ENCODE data around the gene CDC123.

The CDC123 gene

GRCh38 chr10:12181065-12181775, 14.8 kb upstream of the CDC123 start:
- Mint-ChIP-seq H3K9me3 (no peaks in the 10 kb centered on the region), H3K27me3 (no peaks in the 10 kb centered on the region), H3K27ac (peak overlapping the region; percentile 73), H3K4me3 (no peak overlapping the region), H3K4me1 (no peaks in the 10 kb centered on the region), H3K36me3 (peaks cover 32% of the 10 kb centered on the region)
- ATAC-seq: peak; percentile 99

DNA sequence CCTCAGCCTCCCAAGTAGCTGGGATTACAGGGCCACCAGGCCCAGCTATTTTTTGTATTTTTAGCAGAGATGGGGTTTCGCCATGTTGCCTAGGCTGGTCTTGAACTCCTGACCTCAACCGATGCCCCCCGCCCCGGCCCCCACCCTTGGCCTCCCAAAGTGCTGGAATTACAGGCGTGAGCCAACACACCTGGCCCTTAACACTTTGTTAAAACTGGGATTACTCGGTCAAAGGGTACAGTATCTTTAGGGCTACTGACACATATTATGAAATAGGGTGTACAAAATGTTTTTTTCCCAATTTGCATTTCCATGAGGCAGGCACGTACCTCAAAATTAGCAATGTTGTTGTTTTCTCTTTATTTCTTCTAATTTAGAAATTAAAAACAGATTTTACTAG, 11.8 kb upstream of the CDC123 start:
- H3K27ac Mint-ChIP-seq: no peak overlapping the region
- no peaks in the 10 kb centered on the region for H3K9me3 Mint-ChIP-seq
- no peak for ATAC-seq
- H3K4me1 Mint-ChIP-seq: peaks cover 4% of the 10 kb centered on the region
- no peak overlapping the region for H3K4me3 Mint-ChIP-seq
- peaks cover 48% of the 10 kb centered on the region for H3K36me3 Mint-ChIP-seq
- no peaks in the 10 kb centered on the region for H3K27me3 Mint-ChIP-seq

DNA sequence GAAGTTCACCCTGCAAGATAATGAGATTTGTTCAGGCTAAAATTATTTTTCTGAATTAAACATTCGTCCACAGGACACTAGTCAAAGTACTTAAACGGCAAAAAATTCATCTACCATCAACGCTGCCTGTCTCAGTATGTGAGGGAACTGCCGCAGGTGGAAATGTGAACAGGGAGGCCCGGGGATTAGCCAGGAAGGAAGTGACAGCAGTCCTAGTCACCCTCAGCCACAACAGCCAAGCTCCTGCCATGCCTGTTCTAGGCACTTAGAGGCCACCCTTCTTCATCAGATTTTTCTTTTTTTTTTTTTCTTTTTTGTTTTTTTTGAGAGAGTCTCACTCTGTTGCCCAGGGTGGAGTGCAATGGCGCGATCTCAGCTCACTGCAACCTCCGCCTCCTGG, 9.7 kb upstream of the CDC123 start:
- Mint-ChIP-seq H3K36me3 (peaks cover 48% of the 10 kb centered on the region), H3K9me3 (no peaks in the 10 kb centered on the region)

DNA sequence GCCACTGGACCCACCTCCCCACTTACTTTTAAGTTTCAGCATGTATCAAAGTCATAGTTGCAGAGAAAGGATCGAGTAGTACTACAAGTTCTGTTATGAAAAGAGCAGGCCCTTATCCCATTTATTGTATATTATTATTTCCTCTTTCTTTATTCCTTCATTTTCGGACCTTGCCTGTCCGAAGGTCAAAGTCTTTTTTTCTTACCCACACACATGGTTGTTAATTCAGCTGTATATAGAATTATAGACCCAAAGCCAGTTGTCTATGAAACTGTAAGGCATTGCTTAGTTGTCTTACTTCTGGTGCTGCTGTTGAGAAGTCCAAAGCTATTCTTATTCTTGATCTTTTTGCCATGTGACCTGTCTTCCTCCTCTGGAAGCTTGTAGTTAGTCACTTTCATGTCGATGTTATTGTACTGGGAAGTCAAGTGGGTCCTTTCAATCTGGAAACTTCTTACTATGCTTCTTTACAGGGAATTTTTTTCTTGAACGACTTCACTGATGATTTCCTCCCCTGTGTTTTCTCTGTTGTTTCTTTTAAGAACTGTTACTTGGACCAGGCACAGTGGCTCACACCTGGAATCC, 8.6 kb upstream of the CDC123 start:
- Mint-ChIP-seq H3K27me3 (no peaks in the 10 kb centered on the region), H3K4me3 (no peak overlapping the region), H3K9me3 (no peaks in the 10 kb centered on the region), H3K36me3 (peaks cover 54% of the 10 kb centered on the region), H3K4me1 (peaks cover 23% of the 10 kb centered on the region), H3K27ac (peak overlapping the region; percentile 20)
- ATAC-seq: no peak

More for the DNA sequence above, 9.7 kb upstream of the CDC123 start:
- no peak for ATAC-seq
- Mint-ChIP-seq H3K27me3 (no peaks in the 10 kb centered on the region), H3K4me1 (peaks cover 13% of the 10 kb centered on the region), H3K27ac (no peak overlapping the region), H3K4me3 (no peak overlapping the region)

DNA sequence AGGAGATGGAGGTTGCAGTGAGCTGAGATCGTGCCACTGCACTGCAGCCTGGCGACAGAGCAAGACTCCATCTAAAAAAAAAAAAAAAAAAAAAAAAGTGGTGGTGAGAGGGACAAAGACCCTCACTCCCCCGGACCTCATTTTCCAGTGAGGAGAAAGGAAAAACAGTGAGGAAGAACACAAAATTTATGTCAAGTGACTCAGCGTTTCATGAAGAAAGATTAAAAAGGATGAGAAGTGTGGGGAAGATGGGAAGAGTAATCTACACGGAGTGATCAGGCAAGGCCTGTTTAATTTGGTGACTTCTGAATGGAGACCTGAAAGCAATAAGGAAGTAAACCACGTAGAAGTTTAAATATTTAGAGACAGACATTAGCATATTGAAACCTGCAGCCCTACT, 7.3 kb upstream of the CDC123 start:
- Mint-ChIP-seq H3K4me1 (peaks cover 29% of the 10 kb centered on the region), H3K27me3 (no peaks in the 10 kb centered on the region), H3K36me3 (peaks cover 52% of the 10 kb centered on the region), H3K27ac (peak overlapping the region; percentile 20), H3K9me3 (no peaks in the 10 kb centered on the region), H3K4me3 (no peak overlapping the region)
- ATAC-seq: no peak

- no peak for ATAC-seq
- no peaks in the 10 kb centered on the region for H3K9me3 Mint-ChIP-seq
- H3K36me3 Mint-ChIP-seq: peaks cover 51% of the 10 kb centered on the region
- no peaks in the 10 kb centered on the region for H3K27me3 Mint-ChIP-seq
- peaks cover 36% of the 10 kb centered on the region for H3K4me1 Mint-ChIP-seq
- H3K27ac Mint-ChIP-seq: no peak overlapping the region
- no peak overlapping the region for H3K4me3 Mint-ChIP-seq
These were observed 6.6 kb upstream of the CDC123 start for GRCh38 chr10:12189426-12189825.

DNA sequence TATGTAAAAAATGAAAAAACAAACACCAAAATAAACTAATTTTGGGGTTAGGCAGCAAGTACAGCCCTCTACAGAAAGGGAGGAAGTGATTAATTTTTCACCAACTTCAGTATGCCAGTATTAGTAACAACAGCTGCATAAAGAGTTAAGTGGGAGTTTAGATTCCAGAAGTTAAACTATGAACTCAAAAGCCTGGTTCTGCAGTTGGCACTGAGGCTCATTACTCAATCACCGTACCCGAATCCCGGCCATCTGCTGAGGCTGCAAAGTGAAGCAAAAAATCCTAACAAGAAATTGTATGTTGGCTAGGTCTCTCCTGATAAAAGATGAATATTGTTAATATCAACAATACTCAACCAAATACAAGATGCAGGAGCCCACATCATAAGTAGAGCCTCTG, 4.3 kb upstream of the CDC123 start:
- no peak overlapping the region for H3K27ac Mint-ChIP-seq
- peaks cover 48% of the 10 kb centered on the region for H3K4me1 Mint-ChIP-seq
- no peaks in the 10 kb centered on the region for H3K27me3 Mint-ChIP-seq
- H3K36me3 Mint-ChIP-seq: peaks cover 40% of the 10 kb centered on the region
- ATAC-seq: no peak
- H3K4me3 Mint-ChIP-seq: no peak overlapping the region
- H3K9me3 Mint-ChIP-seq: no peaks in the 10 kb centered on the region

DNA sequence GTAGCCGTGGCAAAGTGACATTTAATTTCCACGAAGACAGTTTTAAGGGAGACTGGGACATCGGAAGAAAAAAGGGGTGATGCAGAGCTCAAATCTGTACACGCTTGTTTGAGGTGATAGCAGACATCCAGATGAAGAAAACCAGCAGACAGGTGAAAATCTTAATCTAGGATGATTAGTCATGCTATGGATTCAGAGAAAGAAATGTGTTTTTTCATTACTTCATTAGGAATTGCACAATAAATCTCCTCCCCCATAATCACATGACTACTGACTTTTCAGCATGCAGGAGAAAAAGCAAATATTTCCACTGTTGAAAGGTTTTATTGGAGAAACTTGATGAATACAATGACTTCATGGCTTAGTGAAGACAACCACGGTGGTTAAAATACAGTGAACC, 2.8 kb upstream of the CDC123 start:
- Mint-ChIP-seq H3K9me3 (no peaks in the 10 kb centered on the region), H3K36me3 (peaks cover 25% of the 10 kb centered on the region), H3K27me3 (no peaks in the 10 kb centered on the region), H3K4me3 (no peak overlapping the region), H3K27ac (no peak overlapping the region), H3K4me1 (peaks cover 46% of the 10 kb centered on the region)
- no peak for ATAC-seq

DNA sequence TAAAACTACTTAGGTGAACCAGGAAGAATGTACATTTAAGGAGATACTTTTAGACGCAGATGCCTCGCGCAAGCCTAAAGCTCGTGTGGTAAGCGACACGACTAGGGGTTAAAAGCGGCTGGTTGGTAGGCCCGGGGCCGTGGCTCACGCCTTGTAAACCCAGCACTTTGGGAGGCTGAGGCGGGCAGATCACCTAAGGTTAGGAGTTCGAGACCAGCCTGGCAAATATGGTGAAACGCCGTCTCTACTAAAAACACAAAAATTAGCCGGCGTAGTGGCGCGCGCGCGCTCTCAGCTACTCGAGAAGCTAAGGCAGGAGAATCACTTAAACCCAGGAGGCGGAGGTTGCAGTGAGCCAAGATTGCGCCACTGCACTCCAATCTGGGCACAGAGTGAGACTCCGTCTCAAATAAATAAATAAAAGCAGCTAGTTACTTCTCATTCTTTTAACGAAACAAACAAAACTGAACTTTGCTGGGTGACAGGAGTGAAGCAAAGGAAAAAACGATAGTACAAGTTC, 1.2 kb upstream of the CDC123 start:
- no peak for ATAC-seq
- Mint-ChIP-seq H3K4me3 (peak overlapping the region; percentile 94), H3K36me3 (peaks cover 29% of the 10 kb centered on the region), H3K27me3 (no peaks in the 10 kb centered on the region), H3K9me3 (no peaks in the 10 kb centered on the region), H3K27ac (peak overlapping the region; percentile 95), H3K4me1 (peaks cover 58% of the 10 kb centered on the region)

- Mint-ChIP-seq H3K4me3 (peak overlapping the region; percentile 94), H3K4me1 (peaks cover 57% of the 10 kb centered on the region), H3K27ac (peak overlapping the region; percentile 95), H3K36me3 (peaks cover 29% of the 10 kb centered on the region), H3K9me3 (no peaks in the 10 kb centered on the region), H3K27me3 (no peaks in the 10 kb centered on the region)
- peak; percentile 18 for ATAC-seq
These were observed 746 bp upstream of the CDC123 start for GRCh38 chr10:12195281-12195602.

- Mint-ChIP-seq H3K27ac (peak overlapping the region; percentile 95), H3K36me3 (peaks cover 37% of the 10 kb centered on the region), H3K27me3 (no peaks in the 10 kb centered on the region), H3K4me3 (peak overlapping the region; percentile 94), H3K4me1 (peaks cover 53% of the 10 kb centered on the region), H3K9me3 (no peaks in the 10 kb centered on the region)
- no peak for ATAC-seq
These were observed 683 bp downstream of the CDC123 start for GRCh38 chr10:12196531-12197211.

DNA sequence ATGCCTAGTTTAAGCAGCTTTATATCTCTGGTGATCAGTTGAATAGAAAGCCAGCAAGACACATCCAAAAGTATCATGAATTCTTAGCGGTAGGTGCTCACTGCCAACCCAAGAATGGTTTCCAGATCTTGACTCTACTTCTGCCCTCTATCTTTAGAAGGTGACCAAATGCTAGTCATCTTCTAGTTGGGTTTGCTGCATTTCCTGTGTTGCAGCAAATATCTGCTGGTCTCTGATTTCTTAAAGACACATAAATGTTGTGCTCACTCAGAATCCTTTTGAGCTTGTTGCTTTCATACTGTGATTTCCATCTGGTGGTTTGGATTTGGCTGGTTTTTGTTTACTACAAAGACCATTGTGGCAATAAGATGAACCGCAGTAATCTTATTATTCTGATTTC, 2.2 kb downstream of the CDC123 start:
- Mint-ChIP-seq H3K9me3 (no peaks in the 10 kb centered on the region), H3K4me3 (peak overlapping the region; percentile 15), H3K36me3 (peaks cover 31% of the 10 kb centered on the region), H3K27me3 (no peaks in the 10 kb centered on the region), H3K4me1 (peaks cover 54% of the 10 kb centered on the region), H3K27ac (no peak overlapping the region)
- ATAC-seq: no peak

GRCh38 chr10:12200850-12201249, 4.9 kb downstream of the CDC123 start:
- no peak for ATAC-seq
- Mint-ChIP-seq H3K27ac (no peak overlapping the region), H3K27me3 (no peaks in the 10 kb centered on the region), H3K4me3 (no peak overlapping the region), H3K36me3 (peaks cover 43% of the 10 kb centered on the region), H3K4me1 (peaks cover 46% of the 10 kb centered on the region), H3K9me3 (no peaks in the 10 kb centered on the region)

DNA sequence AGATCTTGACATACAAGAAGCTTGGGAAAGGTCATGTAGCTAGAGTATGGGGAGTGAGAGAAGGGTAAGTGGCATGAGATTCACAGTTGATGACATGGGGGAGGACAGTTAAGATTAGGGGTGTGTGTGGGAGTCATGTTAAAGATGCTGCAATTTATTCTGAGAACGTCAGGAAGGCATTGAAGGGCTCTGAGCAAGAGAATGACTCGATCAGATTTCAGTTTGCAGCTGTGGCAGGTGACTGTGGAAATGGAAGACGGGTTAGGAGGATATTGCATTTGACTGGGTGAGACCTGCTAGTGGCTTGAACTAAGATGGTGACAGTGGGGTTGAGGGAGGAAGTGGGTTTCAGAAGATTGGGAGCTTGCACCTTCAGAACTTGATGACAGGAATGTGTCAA, 5.6 kb downstream of the CDC123 start:
- Mint-ChIP-seq H3K9me3 (no peaks in the 10 kb centered on the region), H3K36me3 (peaks cover 42% of the 10 kb centered on the region), H3K27ac (no peak overlapping the region), H3K4me1 (peaks cover 41% of the 10 kb centered on the region), H3K4me3 (no peak overlapping the region), H3K27me3 (no peaks in the 10 kb centered on the region)
- no peak for ATAC-seq

DNA sequence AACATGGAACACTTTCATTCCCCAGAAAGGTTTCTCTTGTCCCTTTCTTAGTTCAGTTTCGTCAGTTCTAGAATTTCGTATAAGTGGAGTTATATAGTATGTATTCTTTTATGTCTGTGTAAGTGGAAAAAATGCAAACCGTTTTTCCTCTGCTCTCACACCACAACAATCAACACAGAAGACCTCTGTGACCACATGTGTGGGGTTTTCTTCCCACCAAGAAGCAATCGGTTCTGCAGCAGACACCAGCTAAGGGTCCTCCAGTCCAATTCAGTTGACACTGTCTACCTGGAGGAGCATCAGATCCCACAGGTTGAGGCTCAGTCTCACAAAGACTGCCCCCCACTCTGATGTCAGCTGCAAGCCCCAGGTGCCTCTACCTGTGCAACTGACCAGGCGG, 6.2 kb downstream of the CDC123 start:
- H3K4me1 Mint-ChIP-seq: peaks cover 42% of the 10 kb centered on the region
- peaks cover 46% of the 10 kb centered on the region for H3K36me3 Mint-ChIP-seq
- no peak overlapping the region for H3K4me3 Mint-ChIP-seq
- no peaks in the 10 kb centered on the region for H3K27me3 Mint-ChIP-seq
- ATAC-seq: no peak
- H3K9me3 Mint-ChIP-seq: no peaks in the 10 kb centered on the region
- no peak overlapping the region for H3K27ac Mint-ChIP-seq

- H3K4me1 Mint-ChIP-seq: peaks cover 49% of the 10 kb centered on the region
- no peak overlapping the region for H3K27ac Mint-ChIP-seq
- H3K4me3 Mint-ChIP-seq: no peak overlapping the region
These were observed 9.1 kb downstream of the CDC123 start for GRCh38 chr10:12205082-12205481.

More at GRCh38 chr10:12205082-12205481, 9.1 kb downstream of the CDC123 start:
- no peaks in the 10 kb centered on the region for H3K27me3 Mint-ChIP-seq
- no peaks in the 10 kb centered on the region for H3K9me3 Mint-ChIP-seq
- ATAC-seq: no peak
- peaks cover 63% of the 10 kb centered on the region for H3K36me3 Mint-ChIP-seq
